Measurements from ENCODE around the gene ITGA1. TPM values are rescaled to one million over a fixed set of nuclear protein-coding genes. Genes with fewer than 3 reads are reported as not detected.

The ITGA1 gene
- total and polyA plus RNA-seq, 2 of the 8 experiments (the other 6 are each of a cell fraction or from before 2014, with no cell fraction given) = 2.3 to 9.0 TPM

- Histone ChIP-seq H3K4ac (replicated peaks; ENCODE audit: insufficient read length, low read depth, low read length) (no peak overlapping the region), H3K4me3 (ENCODE audit: extremely low read depth in 1 of 4, insufficient read depth in 2 of 4, low read depth in 3 of 4, low read length in 4 of 4) (no peak overlapping the region), H3K36me3 (ENCODE audit: control insufficient read depth in 2 of 4, insufficient read depth in 4 of 4, low read length in 3 of 4) (no peaks in the 10 kb centered on the region), H3K56ac (replicated peaks; ENCODE audit: insufficient read length, low read depth, low read length) (no peak overlapping the region), H4K20me1 (replicated peaks in 1 of 2; ENCODE audit: control insufficient read depth in 1 of 2, insufficient read depth in 2 of 2, low read length in 2 of 2) (no peaks in the 10 kb centered on the region), H3K23me2 (ENCODE audit: low read depth, low read length) (no peaks in the 10 kb centered on the region), H4K8ac (ENCODE audit: extremely low read depth, insufficient read depth, low read length) (peak overlapping the region; percentile 18; the same call in 1 of the 2 replicates), H3K79me1 (ENCODE audit: low read depth, low read length) (no peaks in the 10 kb centered on the region), H3K9me3 (ENCODE audit: insufficient read depth in 2 of 2, low read depth in 1 of 2, low read length in 1 of 2) (no peaks in the 10 kb centered on the region), H3K14ac (ENCODE audit: insufficient read length) (no peak overlapping the region), H2AK5ac (ENCODE audit: low read depth, low read length) (no peak overlapping the region), H2AFZ (ENCODE audit: low read length) (no peak overlapping the region), H3K27me3 (replicated peaks in 1 of 4; ENCODE audit: control insufficient read depth in 3 of 4, extremely low read depth in 1 of 4, insufficient read depth in 3 of 4, low read length in 3 of 4) (no peaks in the 10 kb centered on the region), H2BK15ac (ENCODE audit: low read length) (no peak overlapping the region), H3K9ac (replicated peaks in 1 of 4; ENCODE audit: extremely low read depth in 1 of 4, low read depth in 3 of 4, low read length in 3 of 4) (no peak overlapping the region), H2BK12ac (ENCODE audit: low read depth, low read length) (no peak overlapping the region), H3K4me1 (replicated peaks in 1 of 4; ENCODE audit: control insufficient read depth in 3 of 4, insufficient read depth in 4 of 4, low read length in 3 of 4) (no peaks in the 10 kb centered on the region), H2BK120ac (replicated peaks; ENCODE audit: low read depth, low read length) (no peak overlapping the region), H2BK20ac (ENCODE audit: low read length) (no peak overlapping the region), H2BK5ac (ENCODE audit: low read depth, low read length) (no peak overlapping the region), H3K79me2 (ENCODE audit: control insufficient read depth in 1 of 2, insufficient read depth in 2 of 2, low read length in 2 of 2) (no peaks in the 10 kb centered on the region), H3K27ac (ENCODE audit: low read depth, low read length) (no peak overlapping the region), H4K5ac (ENCODE audit: insufficient read length, low read depth, low read length) (no peak overlapping the region), H3K23ac (ENCODE audit: insufficient read length) (no peak overlapping the region), H3K4me2 (ENCODE audit: insufficient read depth in 1 of 2, low read depth in 2 of 2, low read length in 2 of 2) (no peak overlapping the region), H4K91ac (replicated peaks; ENCODE audit: insufficient read length, low read length) (no peak overlapping the region), H3K18ac (ENCODE audit: extremely low read depth, low read length) (no peak overlapping the region)
- DNase-seq (ENCODE audit: low read depth in 1 of 2, low spot score in 2 of 2) (no peak), FAIRE-seq (no peak)
- POLR2A ChIA-PET (ENCODE audit: partially characterized antibody) = no interaction called here
- TF ChIP-seq NRF1 (IDR thresholded peaks at IDR 0.05; ENCODE audit: low read depth, low read length) = no peak
- no peak for TF ChIP-seq TAF1 (IDR thresholded peaks at IDR 0.05; ENCODE audit: low read depth, low read length)
- no peak for TF ChIP-seq POU5F1 (IDR thresholded peaks at IDR 0.05; ENCODE audit: low read depth, low read length)
- no peak for TF ChIP-seq JUND (IDR thresholded peaks at IDR 0.05; ENCODE audit: low read length)
- TF ChIP-seq GABPA (IDR thresholded peaks at IDR 0.05; ENCODE audit: borderline replicate concordance, insufficient read depth, low read length) = no peak
- no peak for TF ChIP-seq MAFK (IDR thresholded peaks at IDR 0.05; ENCODE audit: low read depth, low read length)
- TF ChIP-seq RBBP5 (IDR thresholded peaks at IDR 0.05; ENCODE audit: borderline replicate concordance, low read depth, low read length) = no peak
- TF ChIP-seq CBX5 (IDR thresholded peaks at IDR 0.05; ENCODE audit: low read depth, low read length) = no peak
- no peak for TF ChIP-seq JUN (IDR thresholded peaks at IDR 0.05; ENCODE audit: low read depth, low read length)
- no peak for TF ChIP-seq EP300 (IDR thresholded peaks at IDR 0.05; ENCODE audit: borderline replicate concordance in 1 of 2, low read depth in 2 of 2, low read length in 2 of 2)
- TF ChIP-seq ASH2L (IDR thresholded peaks at IDR 0.05; ENCODE audit: low read length) = no peak
- no peak for TF ChIP-seq POLR2A (IDR thresholded peaks at IDR 0.05; ENCODE audit: control extremely low read depth in 1 of 2, low read depth in 2 of 2, low read length in 2 of 2)
- no peak for TF ChIP-seq SUZ12 (IDR thresholded peaks at IDR 0.05; ENCODE audit: low read length)
- TF ChIP-seq TAF7 (optimal IDR thresholded peaks at IDR 0.05; ENCODE audit: borderline replicate concordance, low read depth, low read length) = no peak
- 85% methylated on average over 7 of the region's 7 CpGs; no CpG with 5 or more reads in 1 of the 2 experiments for WGBS, 2 experiments (ENCODE audit: extremely low coverage in 1 of 2, insufficient coverage in 1 of 2, insufficient read length in 1 of 2, insufficient replicate concordance in 2 of 2, low coverage in 1 of 2, low lambda C conversion rate in 2 of 2, missing lambda C conversion rate in 1 of 2)
- CTCF ChIA-PET (ENCODE audit: partially characterized antibody) = interaction anchor here (0.9 to 2.0 kb wide), 8 partner anchors 10 to 250 kb away, joined by 3 to 12 read pairs (median 4); no protein-coding TSS in a partner anchor
Observed at GRCh38 chr5:52943808-52944207, 156.1 kb downstream of the ITGA1 start.
